ENCODE results near the gene TMEM147.

Gene TMEM147

GRCh38 chr19:35517342-35517741 is 28.1 kb upstream of the TMEM147 start:
- DNase-seq (ENCODE audit: extremely low spot score): no peak
- ChIA-PET CTCF (interaction anchor here (1.0 to 2.6 kb wide), 5 partner anchors 12 to 164 kb away, joined by 3 to 9 read pairs (median 3); partner anchors contain the start of gene ATP4A), POLR2A (no interaction called here)
- TF ChIP-seq CTCF (IDR thresholded peaks at IDR 0.05; ENCODE audit: control extremely low read depth, extremely low read depth, low read depth, missing control alignments): no peak

GRCh38 chr19:35518313-35518712 is 27.1 kb upstream of the TMEM147 start:
- no peak for TF ChIP-seq CTCF (IDR thresholded peaks at IDR 0.05; ENCODE audit: control extremely low read depth, extremely low read depth, low read depth, missing control alignments)
- ChIA-PET CTCF (interaction anchor here (4.5 kb wide), 1 partner anchor 8 kb away, joined by 24 read pairs; no protein-coding TSS in a partner anchor), POLR2A (no interaction called here)
- DNase-seq (ENCODE audit: extremely low spot score): no peak

GRCh38 chr19:35519291-35519690 is 26.1 kb upstream of the TMEM147 start:
- no peak for TF ChIP-seq CTCF (IDR thresholded peaks at IDR 0.05; ENCODE audit: control extremely low read depth, extremely low read depth, low read depth, missing control alignments)
- DNase-seq (ENCODE audit: extremely low spot score): no peak
- ChIA-PET POLR2A (no interaction called here), CTCF (interaction anchor here (2.0 to 4.5 kb wide), 3 partner anchors 9 to 29 kb away, joined by 4 to 24 read pairs (median 6); no protein-coding TSS in a partner anchor)

- ChIA-PET CTCF (interaction anchor here (2.0 to 4.5 kb wide), 3 partner anchors 11 to 27 kb away, joined by 4 to 24 read pairs (median 6); no protein-coding TSS in a partner anchor), POLR2A (no interaction called here)
- TF ChIP-seq CTCF (IDR thresholded peaks at IDR 0.05; ENCODE audit: control extremely low read depth, extremely low read depth, low read depth, missing control alignments): no peak
- DNase-seq (ENCODE audit: extremely low spot score): no peak
These were observed 24.2 kb upstream of the TMEM147 start for GRCh38 chr19:35521124-35521743.

GRCh38 chr19:35522745-35523327 is 22.6 kb upstream of the TMEM147 start:
- TF ChIP-seq CTCF (IDR thresholded peaks at IDR 0.05; ENCODE audit: control extremely low read depth, extremely low read depth, low read depth, missing control alignments): no peak
- ChIA-PET POLR2A (no interaction called here), CTCF (interaction anchor here (1.0 kb wide), 1 partner anchor 13 kb away, joined by 4 read pairs; no protein-coding TSS in a partner anchor)
- DNase-seq (ENCODE audit: extremely low spot score): no peak

GRCh38 chr19:35524181-35524837 is 21.1 kb upstream of the TMEM147 start:
- ChIA-PET CTCF (interaction anchor here (1.8 kb wide), 1 partner anchor 24 kb away, joined by 4 read pairs; no protein-coding TSS in a partner anchor), POLR2A (no interaction called here)
- no peak for TF ChIP-seq CTCF (IDR thresholded peaks at IDR 0.05; ENCODE audit: control extremely low read depth, extremely low read depth, low read depth, missing control alignments)
- no peak for DNase-seq (ENCODE audit: extremely low spot score)
